Heart right ventricle (tissue), 16 donors: ENCODE measurements around the gene USP40. TPM values are rescaled to one million over a fixed set of nuclear protein-coding genes. Genes with fewer than 3 reads are reported as not detected.

Experiments used
- ATAC-seq, 8 donors: fragments of 200-7000 bp; cut with Tn5 transposase; one replicate each; pipeline ENCODE4 v1.9.1; 2020; ENCODE audit warnings: mild to moderate bottlenecking in 8 of 8, moderate library complexity in 8 of 8, moderate number of reproducible peaks in 1 of 8
- DNase-seq, 2 donors: peaks; one replicate each; pipeline ENCODE4 v3.0.0-alpha.2; 2020
- H3K27ac ChIP-seq, 10 donors: fragments of 200-600 bp; sonication (generic) in 2 of 10; one replicate each; pipeline versions ENCODE4 v1.5.0 to v1.8.0; 2020 to 2022; ENCODE audit warnings: mild to moderate bottlenecking in 3 of 10
- H3K27me3 ChIP-seq, 7 donors: fragments of 200-600 bp; one replicate each; pipeline ENCODE4 v1.8.0; 2021 to 2022; ENCODE audit warnings: mild to moderate bottlenecking in 2 of 7
- H3K36me3 ChIP-seq, 9 donors: fragments of 200-600 bp; sonication (generic) in 1 of 9; one replicate each; pipeline versions ENCODE4 v1.5.0 to v1.8.0; 2020 to 2022; ENCODE audit warnings: mild to moderate bottlenecking in 2 of 9
- H3K4me1 ChIP-seq, 9 donors: fragments of 200-600 bp; sonication (generic) in 1 of 9; one replicate each; pipeline versions ENCODE4 v1.5.0 to v1.8.0; 2020 to 2022; ENCODE audit warnings: mild to moderate bottlenecking in 4 of 9
- H3K4me3 ChIP-seq, 10 donors: fragments of 200-600 bp; sonication (generic) in 2 of 10; one replicate each; pipeline versions ENCODE4 v1.5.0 to v1.8.0; 2020 to 2022; ENCODE audit warnings: mild to moderate bottlenecking in 7 of 10, moderate library complexity in 2 of 10
- H3K9me3 ChIP-seq, 11 donors: fragments of 200-600 bp in 10 of 11; sonication (generic) in 2 of 11; one replicate each; pipeline versions ENCODE4 v1.5.0 to v1.8.0; 2013 to 2022; ENCODE audit warnings: mild to moderate bottlenecking in 2 of 11, control low read depth in 1 of 11, moderate library complexity in 1 of 11
- CTCF ChIP-seq, 9 donors: fragments of 200-600 bp; sonication (generic) in 2 of 9; IDR thresholded peaks; one replicate each; pipeline versions ENCODE4 v1.5.0 to v1.8.0; 2021 to 2022; ENCODE audit warnings: antibody characterized with exemption in 9 of 9, mild to moderate bottlenecking in 5 of 9, moderate library complexity in 1 of 9
- WGBS, 2 donors: extraction: QIAGEN DNeasy Blood & Tissue Kit; methylation state at CpG; one replicate each; pipeline ENCODE4 v1.1.7; 2013; ENCODE audit warnings: inconsistent platforms in 1 of 2; 5-methylcytosine and 5-hydroxymethylcytosine counted together
- intact Hi-C, 10 donors: fragments of 100-400 bp; cut with DNase I; formaldehyde crosslinking; loops; one replicate each; pipeline versions ENCODE4 v1.11.1 to v1.14.2; 2022
- polyA plus RNA-seq, 2 donors: library from polyadenylated mRNA; stranded (reverse); fragments of 200-250 nt; gene quantifications; one replicate each; pipeline ENCODE4 v1.2.3, GENCODE V29; 2013
- total RNA-seq, 10 donors: library from RNA; stranded (reverse); fragmentation: NEBNext Ultra II Directional in 3 of 10; extraction: Animal tissue kit (Norgen Biotek cat#: 25700) in 3 of 10; gene quantifications; one replicate each; pipeline versions ENCODE4 v1.2.1 to v1.2.4, GENCODE V29; 2021 to 2023
- donor health status: Arrhythmogenic right ventricular cardiomyopathy.
- donor health status: ischemic (EF 13 %, LVEDD 7.1; RV severe dilation, severe dysfunction).
- donor health status: healthy with polysubstance abuse.
- donor health status: DM: no; HTN: yes; CAD: no.
- donor health status: DM: no; HTN: no; CAD: no.
- donor health status: ischemic (EF 25% LVEDD 6.9; RV normal size, moderate dysfunction).
- donor health status: ischemic (EF 25% LVEDD 5.7; RV mildly dilated, moderate dysfunction).
- donor health status: healthy.
- donor health status: DM: yes; HTN: yes; CAD: no.
- donor health status: Ischemic cardiomyopathy.
- donor health status: ischemic (EF 35%, LVEDD 5.7; RV mildly dilated, moderate dysfunction).
- donor health status: nonischemic (EF 11% LVEDD 7.7; RV severe dilation, severe dysfunction).
- donor health status: DM: yes; HTN: yes; CAD: no.
- donor health status: PGD.
- donor health status: ischemic (EF 29% LVEDD 5.4; RV normal size, mild dysfunction).
- donor health status: nonischemic (EF 23%, LVEDD 6.1; RV moderate dilation, normal function).

Gene USP40
- total and polyA plus RNA-seq, 12 donors = 9.1 to 32.8 (median 16.1) TPM

GRCh38 chr2:233563663-233564430, 2.7 kb downstream of the USP40 start:
- Histone ChIP-seq H3K4me3 (no peak overlapping the region), H3K27ac (no peak overlapping the region), H3K9me3 (no peaks in the 10 kb centered on the region), H3K4me1 (peaks cover 0 to 26% (median 9%) of the 10 kb centered on the region in 9 donors), H3K36me3 (peaks cover 0 to 34% (median 16%) of the 10 kb centered on the region in 9 donors), H3K27me3 (no peaks in the 10 kb centered on the region)
- TF ChIP-seq CTCF (IDR thresholded peaks at IDR 0.05) = no peak
- ATAC-seq (no peak), DNase-seq (no peak)
- 85 to 94% methylated on average over 8 of the region's 8 CpGs for WGBS, 2 donors
- intact Hi-C loops = no loop called here

DNA sequence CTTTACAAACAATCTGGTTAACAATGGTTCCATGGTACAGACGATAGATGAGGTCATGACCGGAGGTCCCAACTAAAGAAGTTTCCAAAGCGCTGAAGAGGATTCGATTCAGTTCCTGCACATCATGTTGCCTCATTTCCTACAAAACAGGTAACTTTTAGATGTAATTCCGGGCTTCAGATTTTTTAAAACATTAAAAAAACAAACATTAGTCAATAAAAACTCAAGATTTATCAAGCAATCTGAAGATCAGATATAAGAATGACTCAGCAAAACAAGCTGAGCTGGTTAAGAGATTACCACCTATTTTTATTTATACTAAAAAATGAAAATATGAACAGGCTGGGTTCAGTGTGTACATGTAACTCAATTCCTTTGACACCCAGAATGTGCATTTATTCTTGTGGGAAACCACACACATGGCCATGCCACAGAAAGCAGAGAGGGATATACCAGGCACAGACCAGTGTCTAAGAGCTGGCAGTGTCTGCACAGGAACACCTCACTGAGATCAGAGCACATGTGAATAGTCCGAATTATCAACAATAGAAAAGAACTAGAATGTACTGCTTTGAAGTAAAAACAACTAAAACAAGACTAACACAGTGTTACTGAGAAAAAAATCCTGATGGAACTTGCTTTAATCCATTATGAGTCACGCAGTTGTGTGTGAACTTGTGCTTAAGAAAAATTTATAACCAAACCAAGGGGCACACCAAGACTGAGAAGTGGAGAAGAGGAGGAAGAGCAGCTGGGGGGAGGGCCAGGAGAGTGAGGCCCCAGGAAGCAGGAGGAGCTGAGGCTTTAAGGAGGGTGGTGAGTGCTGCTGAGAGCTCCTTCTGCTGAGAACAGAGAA, 9.5 kb downstream of the USP40 start:
- Histone ChIP-seq H3K36me3 (peaks cover 0 to 92% (median 39%) of the 10 kb centered on the region in 9 donors), H3K27ac (no peak overlapping the region), H3K4me3 (no peak overlapping the region), H3K4me1 (peaks cover 0 to 4% (median 0%) of the 10 kb centered on the region in 9 donors), H3K9me3 (no peaks in the 10 kb centered on the region), H3K27me3 (no peaks in the 10 kb centered on the region)
- 92 to 95% methylated on average over 7 of the region's 7 CpGs for WGBS, 2 donors
- DNase-seq (no peak), ATAC-seq (no peak)
- TF ChIP-seq CTCF (IDR thresholded peaks at IDR 0.05) = no peak
- intact Hi-C loops = no loop called here

DNA sequence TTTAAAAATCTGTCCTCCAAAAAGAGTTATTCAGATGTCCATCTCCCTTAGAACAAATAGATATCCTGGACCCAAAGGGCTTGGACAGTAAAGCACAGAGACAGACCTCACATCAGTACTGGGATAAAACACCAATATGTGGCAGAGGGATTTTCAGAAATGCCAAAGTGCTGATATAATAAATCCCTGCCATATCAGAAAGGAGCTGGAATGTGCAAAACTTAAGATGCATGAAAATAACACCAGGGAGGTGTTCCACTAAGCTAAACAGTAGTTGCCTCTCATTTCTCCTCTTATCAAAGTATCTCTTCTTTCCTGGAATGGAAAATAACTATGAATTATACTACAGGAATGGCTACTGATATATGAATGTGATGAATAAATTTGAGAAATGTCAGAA, 13.2 kb downstream of the USP40 start:
- ATAC-seq (no peak), DNase-seq (no peak)
- Histone ChIP-seq H3K36me3 (peaks cover 0 to 100% (median 39%) of the 10 kb centered on the region in 9 donors), H3K27me3 (no peaks in the 10 kb centered on the region), H3K4me3 (no peak overlapping the region), H3K27ac (no peak overlapping the region), H3K4me1 (peaks cover 0 to 4% (median 0%) of the 10 kb centered on the region in 9 donors), H3K9me3 (no peaks in the 10 kb centered on the region)
- no peak for TF ChIP-seq CTCF (IDR thresholded peaks at IDR 0.05)
- intact Hi-C loops = no loop called here

DNA sequence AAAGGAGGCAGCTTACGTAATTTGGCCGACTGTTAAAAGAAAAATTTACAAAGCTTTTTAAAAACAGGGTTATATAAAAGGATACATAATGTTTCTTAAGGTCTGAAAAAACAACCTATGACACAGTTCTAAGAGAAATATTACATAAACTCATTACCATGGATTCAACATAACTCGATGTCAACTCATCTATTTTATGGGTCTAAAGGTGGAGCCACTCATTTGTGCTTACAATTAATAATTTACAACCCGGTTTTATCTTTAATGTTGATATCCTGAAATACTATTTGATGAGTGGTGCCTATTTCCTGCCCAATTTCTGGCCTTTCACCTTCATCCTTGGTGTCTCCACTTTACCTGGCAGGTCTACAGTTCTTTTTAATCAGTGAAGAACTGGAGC, 15.1 kb downstream of the USP40 start:
- Histone ChIP-seq H3K4me1 (no peaks in the 10 kb centered on the region), H3K27ac (no peak overlapping the region), H3K36me3 (peaks cover 0 to 100% (median 36%) of the 10 kb centered on the region in 9 donors), H3K9me3 (no peaks in the 10 kb centered on the region), H3K27me3 (no peaks in the 10 kb centered on the region), H3K4me3 (no peak overlapping the region)
- WGBS, 2 donors = 73 to 74% methylated on average over 4 of the region's 4 CpGs
- intact Hi-C loops = no loop called here
- DNase-seq (no peak), ATAC-seq (no peak)
- no peak for TF ChIP-seq CTCF (IDR thresholded peaks at IDR 0.05)
